Bone marrow (tissue), 2 donors: ENCODE measurements around the gene JAK1.
"Not testable (repeated sequence)": the region's sequence is repeated elsewhere in the genome, so short reads cannot be mapped to it uniquely, and the experiment has no call there.

Source experiments
- DNase-seq, 2 donors: peaks; one replicate each; lab custom pipeline; 2025; lab: John Stamatoyannopoulos, UW

JAK1 gene

DNA sequence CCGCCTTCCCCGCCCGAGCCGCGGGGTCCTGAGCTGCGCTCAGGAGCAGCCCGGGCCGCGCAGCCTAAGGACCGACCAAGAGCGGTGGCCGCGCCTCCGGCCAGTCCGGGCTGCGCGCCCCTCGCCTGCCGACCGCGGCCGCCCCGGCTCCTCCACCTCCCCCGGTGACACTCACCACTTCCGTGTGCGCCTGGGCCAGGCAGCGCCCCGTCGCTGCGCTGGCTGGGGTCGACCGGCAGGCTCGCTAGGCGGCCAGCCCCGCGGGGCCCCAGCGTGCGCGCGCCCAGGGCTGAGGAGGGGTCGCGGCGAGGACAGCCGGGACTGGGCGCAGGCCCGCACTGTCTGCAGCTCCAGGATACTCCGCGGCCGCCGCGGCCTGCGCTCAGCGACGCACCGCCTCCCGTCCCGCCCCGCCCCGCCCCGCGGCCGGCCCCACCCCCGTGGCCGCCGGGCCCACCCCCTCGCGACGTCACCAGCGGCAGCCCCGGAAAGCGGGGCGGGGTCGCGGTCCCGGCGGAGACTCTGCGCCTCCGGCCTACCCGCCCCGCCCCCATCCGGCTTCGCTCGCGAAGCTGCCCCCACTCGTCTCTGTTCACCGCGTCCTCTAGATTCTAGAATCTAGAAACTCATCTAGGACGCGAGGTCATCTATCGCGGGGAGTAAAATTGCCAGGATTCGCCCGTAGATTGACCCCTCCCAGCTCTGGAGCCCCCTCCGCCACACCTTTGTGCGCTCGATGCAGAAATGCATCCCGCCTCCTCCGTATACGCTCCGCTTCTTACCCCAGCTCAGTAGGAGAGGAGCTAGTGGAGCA is at the start of gene JAK1:
Gene JAK1 (minus strand): TSS at position 392 of the 814 bp plus-strand sequence. CDS start 80,285 bp downstream, outside the sequence.
- peak; percentile 57 to 75 for DNase-seq

DNA sequence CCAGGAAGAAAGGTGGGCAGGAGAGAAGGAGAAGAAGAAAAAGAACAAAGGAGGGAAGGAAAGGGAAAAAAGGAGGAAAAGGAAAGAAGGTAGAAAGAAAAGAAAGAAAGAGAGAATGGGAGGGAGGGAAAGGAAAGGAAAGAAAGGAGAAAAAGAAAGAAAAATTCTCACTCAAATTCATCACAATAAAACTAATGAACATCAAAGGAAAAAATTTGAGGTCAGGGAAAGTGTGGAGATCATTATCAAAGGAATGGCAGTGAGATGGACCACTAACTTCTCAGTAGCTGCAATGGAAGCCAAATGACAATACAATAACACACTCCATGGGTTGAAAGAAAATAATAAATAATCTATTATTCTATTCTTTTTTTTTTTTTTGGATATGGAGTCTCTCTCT is 48.0 kb upstream of the JAK1 start:
- DNase-seq = no peak

DNA sequence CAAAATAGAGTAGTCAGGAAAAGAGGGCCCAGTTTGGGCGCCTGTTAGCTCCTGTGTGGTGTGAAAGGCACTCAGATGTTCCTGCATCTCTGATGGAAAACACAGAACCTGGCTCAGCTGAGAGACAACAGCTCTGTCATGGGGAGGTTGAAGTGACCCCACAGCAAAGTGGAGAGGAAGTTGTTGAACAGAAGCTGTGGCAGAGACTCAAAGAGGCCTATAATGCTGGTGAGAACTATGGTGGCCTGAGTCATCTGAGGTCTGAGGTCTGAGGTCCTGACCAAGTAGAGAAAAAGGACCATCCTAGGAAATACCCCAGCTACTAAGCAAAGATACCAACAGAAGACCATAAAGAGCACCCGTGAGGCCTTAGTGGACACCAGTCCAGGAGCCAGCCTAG is 45.6 kb upstream of the JAK1 start:
- no peak for DNase-seq

DNA sequence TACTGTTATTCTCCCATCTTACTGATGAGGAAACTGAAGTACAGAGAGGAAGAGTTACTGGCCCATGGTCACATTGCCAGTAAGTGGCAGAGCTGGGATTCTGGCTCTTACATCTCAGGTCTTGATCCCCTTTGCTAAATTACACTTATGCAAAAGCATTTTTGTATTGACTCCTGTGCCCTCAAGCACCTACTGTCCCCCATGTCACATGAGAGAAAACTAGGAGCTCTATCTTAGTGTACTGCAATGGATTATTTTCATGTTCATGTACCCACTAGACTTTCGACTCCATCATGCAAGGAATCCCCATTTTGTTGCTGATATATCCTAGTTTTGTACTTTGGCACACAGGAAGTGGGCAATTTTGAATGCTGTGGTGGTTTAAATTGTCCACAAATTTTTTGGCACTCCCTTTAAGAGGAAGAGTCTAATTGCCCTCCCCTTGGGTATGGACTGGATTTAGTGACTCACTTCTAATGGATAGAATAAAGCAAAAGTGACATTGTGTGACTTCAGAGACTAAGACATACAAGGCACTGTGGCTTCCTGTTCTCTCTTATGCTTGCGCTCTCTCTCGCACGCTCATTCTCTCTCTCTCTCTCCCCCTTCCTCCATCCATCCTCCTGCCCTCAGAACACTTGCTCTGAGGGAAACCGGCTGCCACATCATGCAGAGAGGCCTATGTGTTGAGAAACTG is 43.5 kb upstream of the JAK1 start:
- DNase-seq = no peak

DNA sequence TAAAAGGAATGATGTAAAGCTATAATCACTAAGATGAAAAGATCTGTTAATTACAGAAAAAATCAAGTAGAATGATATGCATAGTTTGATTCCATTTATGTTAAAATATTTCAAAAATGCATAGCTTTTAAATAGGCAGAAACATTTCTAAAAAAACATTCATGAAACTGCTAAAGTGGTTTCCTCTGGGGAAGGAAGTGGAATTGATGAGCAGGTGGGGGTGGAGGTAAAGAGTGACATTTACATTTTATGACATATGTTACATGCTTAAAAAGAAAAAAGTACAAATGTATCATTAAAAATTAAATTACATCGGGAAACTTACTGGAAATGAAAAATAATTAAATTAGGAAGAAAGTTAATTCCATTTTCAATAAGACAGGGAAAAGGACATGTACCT is 42.8 kb upstream of the JAK1 start:
- DNase-seq = no peak

DNA sequence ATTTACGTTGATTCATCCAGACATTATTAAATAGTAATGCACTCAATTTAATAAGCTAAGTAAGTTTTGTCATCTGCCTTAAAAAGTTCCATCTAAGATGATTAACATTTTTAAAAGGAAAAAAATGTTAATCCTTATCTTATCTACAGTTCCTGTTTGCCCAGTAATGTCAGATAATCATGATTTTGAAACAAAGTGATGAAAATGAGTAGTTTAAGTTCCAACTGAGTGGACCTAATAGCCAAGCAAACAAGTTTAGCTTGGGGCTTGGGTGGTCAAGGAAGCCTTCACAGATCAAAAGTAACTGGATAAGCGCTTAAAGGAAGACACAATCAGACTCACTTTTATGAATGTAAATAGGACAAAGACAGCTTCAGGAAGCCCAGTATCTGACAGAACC is 40.5 kb upstream of the JAK1 start:
- DNase-seq = no peak

DNA sequence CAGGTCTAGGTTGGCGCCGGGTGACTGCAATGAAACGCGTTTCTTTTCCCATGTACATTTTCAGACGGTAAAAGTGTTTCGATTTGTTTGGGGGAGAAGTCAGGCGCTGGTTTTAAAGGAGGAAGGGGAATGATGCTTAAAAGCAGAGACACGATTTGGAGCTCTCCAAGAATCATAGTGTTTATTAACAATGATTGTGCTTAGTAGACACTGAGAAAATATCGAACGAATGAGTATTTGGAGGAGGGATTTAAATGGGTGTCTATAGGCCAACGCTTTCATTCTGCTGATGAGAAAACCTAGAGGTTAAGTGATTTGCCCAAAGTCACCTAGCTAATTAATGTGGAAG is 36.9 kb upstream of the JAK1 start:
- no peak for DNase-seq

DNA sequence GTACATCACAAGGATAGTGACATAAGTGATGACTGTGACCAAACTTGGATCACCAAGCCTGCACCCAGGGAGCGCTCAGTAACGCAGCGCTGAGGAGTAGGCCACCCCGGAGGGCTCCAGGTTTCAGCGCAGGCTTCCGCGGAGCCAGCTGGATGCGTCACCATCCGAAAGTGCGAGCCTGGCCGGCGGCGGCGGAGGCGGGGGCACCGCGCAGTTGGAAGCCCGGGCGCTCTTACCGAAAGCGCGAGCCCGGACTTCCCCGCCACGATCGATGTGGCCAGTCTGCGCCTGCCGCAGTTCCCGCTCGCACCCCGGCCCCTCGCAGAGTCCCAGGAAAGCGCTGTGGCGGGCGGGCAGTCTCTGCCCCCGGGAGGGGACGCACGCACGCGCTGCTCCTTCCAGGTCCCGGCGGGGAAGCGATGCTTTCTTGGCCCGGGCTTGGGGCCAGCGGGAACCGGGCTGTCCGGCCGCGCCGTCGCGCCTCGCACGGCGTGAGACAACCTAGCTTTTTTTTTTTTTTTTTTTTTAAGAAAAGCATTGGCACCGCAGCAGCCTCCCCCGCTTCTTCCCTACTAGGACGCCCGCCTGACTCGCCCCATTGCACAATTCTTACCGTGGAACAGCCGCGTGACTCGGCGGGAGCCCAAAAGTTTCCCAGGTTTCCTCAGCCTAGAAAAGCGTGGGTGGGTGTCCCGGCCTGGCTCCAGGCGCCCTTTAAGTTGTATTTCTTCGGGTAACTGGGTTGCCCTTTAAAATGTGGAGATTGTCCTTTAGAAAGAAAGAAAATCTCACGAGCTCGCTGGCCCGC is 36.4 kb upstream of the JAK1 start:
- DNase-seq = peak in 1 of 2 donors; percentile 74

DNA sequence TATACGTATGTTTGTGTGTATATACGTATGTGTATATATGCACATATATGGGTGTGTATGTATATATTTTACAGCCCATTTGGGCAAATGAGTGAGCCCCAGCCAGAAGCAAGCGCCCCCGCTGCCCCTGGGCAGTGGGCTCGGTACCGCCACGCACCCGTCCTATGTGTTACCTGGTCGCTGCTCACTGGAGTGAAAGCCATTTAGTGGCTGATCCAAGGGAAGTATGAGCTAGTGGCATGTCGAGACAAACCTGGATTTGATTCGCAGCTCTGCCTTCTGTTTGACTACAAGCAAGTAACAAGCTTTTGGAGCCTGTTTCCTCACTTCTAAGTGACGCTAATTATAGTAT is 35.8 kb upstream of the JAK1 start:
- DNase-seq = no peak

DNA sequence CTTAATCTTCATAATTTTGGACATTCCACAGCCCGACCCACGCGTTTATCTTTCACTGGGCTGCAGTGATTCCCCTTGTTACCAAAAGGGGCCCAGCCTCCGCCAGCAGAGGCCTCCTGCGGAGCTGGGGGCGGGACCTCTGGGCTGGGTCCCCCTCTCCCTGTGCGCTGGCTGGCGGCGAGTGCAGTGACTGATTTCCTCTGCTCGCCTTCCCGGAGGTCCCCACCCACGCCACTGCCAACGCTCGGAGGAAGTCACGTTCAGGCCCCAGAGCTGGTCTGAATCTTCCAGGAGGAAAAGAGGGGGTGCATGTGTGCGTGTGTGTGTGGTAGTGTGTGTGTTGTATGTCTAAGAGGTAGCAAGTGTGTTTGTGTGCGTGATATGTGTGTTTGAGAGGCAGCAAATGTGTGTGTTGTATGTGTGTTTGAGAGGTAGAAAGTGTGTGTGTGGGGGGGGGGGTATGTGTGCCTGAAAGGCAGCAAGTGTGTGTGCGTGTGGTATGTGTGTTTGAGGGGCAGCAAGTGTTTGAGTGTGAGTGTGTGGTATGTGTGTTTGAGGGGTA is 35.0 kb upstream of the JAK1 start:
- peak; percentile 44 to 55 for DNase-seq

DNA sequence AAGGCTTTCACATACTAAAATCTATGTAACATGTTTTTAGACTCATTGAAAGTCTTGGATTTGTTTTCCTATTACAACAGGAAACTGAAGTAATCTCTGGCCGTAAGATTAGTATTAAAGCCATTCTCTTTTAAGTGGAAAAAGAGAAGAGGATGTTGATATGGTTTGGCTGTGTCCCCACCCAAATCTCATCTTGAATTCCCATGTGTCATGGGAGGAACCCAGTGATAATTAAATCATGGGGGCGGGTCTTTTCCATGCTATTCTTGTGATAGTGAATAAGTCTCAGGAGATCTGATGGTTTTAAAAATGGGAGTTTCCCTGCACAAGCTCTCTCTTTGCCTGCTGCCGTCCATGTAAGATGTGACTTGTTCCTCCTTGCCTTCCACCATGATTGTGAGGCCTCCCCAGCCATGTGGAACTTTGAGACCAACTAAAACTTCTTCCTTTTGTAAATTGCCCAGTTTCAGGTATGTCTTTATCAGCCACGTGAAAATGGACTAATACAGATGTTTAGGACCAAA is 32.1 kb upstream of the JAK1 start:
- not testable (repeated sequence) for DNase-seq

DNA sequence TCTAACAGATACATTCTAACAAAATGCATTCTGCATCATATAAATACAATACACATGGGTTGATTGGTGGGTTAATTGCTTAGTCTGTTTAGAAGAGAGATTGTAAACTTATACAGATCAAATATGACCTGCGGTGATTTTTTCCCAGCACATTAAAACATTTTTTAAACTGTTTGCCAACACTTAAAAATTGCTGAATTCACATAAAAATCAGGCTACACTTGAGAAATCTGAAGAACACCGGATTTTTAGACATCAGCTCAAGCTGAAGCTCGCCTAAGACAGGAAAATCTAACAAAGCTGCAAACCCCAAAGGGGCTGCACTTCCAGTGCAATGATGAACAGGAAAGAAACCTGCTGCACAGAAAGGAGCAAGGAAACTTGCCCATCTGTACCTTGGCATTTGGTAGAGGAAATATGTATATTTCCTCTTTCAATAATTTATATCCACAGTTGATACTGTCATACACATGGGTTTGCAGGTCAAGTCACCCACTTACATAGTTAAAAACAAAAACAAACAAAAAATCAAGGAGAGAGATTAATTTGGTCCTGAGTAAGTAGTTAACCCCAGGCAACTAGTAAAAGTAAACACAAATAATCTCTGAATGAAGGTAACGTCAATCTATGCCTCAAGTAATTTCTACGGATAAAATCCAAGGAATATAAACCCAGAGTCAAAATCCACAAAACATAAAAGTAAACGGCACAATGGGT is 30.4 kb upstream of the JAK1 start:
- no peak for DNase-seq

DNA sequence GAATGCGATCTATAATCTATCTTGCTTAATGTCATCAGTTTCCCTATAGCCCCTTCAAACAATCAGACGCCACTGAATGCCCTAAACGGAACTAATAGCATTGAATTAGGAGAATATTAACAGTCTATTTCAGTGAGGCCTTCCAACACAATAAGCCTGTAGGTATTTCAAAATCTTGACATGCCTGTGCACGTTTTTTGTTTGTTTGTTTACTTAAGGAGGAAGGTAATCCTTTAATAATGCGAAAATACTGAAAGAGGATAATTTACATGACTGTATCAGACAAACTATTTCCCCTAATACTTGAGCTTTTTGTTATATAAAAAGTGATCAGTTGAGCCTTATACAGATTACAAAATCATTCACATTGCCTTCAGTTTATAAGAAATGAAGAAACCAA is 29.0 kb upstream of the JAK1 start:
- DNase-seq = no peak

DNA sequence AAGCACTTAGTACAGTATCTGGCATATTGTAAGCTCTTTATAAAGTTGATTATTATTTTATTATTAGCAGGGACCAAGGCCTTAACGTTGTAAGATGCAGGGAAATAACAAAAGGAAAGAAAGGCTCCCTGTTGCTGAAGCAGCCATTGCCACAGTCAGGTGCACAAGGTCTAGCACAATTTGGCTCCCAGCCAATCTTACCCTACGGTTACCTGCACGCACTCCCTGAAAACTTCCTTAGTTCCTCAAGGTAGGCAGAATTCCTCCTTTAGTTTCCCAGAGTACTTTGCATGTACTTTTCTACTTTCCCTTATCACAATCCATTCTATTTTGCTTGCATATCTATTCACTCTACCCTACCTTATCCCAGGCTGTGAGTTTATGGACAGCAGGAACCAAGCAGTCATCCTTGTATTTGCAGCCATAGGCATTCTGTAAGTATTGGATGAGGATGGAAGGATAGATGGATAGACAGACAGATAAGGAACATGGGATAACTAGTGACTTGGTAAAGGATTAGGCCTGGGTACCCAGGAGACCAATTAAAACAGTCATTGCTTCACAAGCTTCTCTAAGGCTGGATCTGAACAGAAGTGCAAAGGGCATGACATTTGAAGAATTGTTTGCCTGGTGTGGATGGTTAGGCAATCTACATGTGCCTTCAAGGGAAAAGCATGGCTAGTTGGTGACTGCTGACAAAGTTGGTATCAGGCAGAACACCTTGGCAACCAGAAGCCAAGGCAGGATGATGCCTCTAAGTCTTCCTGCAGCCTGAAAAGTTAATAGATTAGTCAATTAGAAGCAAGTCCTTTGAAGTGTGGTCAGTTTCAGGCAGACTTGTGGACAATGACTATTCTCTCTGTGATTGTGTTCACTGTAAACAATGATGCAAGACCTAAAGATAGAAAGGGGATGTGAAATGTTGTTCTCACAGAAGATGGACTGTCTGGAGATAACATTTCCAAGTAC is 20.8 kb upstream of the JAK1 start:
- DNase-seq = no peak

DNA sequence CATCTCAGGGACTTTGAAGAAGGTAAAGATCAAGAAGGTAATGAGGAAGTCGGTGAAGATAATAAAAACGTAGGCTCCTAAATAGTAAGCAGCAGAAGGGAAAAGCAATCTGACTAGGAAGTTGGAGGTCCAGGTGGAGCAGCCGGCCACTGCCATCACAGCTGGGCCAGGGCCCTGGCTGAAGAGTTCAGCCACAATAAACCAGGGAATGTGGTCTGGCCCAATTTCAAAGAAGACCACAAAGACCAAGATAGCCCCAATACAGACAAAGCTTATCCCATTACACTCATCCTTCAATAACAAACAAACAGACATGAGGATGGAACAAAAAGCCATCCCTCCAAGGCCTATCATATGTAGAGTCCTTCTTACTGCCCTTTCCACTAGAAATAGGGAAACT is 18.4 kb upstream of the JAK1 start:
- DNase-seq = no peak

DNA sequence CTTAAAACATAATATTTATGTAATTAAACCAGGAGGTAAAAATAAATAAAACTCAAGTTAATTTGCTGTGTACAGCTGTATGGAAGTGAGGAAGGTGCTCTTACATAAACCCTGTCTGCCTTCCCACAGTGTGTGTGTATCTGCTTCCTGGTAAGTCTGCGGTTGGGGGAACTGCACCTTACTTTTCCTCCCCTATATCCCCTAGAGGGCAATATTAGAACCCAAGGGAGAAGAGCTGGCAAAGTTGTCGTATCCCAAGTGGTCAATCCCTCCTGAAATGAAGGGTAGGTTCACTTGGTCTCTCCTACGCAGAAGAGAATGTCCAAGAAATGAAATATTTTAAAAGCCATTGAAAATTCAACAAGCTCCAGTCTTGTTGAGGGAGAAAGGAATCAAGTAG is 17.8 kb upstream of the JAK1 start:
- DNase-seq = no peak

DNA sequence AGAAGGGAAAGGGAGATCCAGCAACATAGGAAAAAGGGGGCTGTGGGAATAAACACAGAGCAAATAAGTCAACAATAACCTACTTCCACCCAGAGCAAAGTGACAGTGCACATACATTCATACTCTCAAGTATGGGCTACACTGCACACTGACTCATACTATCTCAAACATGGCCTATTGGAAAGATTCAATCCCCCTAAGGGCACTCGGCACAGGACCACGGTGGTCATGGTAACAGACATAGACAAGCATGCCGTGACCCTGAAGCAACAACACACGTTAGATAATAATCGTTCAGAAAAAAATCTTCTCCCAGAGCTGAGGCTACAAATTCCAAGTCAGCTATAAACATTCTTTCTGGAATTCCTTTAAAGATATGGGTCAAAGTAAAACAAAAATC is 16.8 kb upstream of the JAK1 start:
- DNase-seq = no peak

DNA sequence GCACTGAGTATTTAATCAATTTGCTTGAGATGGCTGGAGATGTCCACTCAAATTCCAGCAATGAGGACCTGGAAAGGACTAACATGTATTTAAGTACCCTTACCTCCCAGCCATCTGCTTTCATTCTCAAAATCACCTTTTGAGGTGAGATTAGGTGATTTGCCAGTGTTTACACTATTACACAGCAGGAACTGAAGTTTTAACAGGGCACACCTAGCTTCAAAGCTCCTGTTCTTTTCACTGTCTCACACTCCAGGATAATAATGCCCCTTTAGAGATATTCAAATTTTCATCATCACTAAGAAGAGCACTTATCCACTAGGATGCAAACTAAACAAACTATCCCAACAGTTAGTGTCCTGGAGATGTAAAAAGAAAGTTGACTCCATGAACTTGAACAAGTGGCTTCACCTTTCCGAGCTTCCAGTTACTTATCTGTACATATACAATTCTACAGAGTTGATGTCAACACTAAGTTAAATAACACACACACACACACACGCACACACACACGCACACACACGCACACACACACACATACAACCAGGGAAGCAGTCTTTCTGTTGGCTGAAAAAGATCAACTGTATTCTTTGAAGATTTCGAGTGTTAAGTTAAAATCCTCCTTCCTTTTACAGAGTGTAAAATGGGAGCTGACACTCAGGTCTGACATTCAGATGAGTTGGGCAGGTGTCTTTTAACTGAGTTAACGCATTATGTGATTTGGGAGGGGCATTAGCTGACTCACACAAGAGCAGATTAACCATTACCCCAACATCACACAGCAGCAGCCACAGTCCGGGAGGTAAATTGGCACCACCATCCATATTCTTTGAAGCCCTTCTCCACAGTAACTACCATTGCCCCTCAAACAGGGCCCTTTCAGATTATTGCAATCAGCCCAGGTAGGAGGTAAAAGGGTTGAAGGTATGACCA is 15.5 kb upstream of the JAK1 start:
- DNase-seq = no peak
